ENCODE measurements around the gene KICS2. TPM values are rescaled to one million over a fixed set of nuclear protein-coding genes. Genes with fewer than 3 reads are reported as not detected.

The KICS2 gene
- 8.6 and 9.7 TPM in 2 replicates for total RNA-seq (2014; rRNA removed; shearing (Covaris generic))

DNA sequence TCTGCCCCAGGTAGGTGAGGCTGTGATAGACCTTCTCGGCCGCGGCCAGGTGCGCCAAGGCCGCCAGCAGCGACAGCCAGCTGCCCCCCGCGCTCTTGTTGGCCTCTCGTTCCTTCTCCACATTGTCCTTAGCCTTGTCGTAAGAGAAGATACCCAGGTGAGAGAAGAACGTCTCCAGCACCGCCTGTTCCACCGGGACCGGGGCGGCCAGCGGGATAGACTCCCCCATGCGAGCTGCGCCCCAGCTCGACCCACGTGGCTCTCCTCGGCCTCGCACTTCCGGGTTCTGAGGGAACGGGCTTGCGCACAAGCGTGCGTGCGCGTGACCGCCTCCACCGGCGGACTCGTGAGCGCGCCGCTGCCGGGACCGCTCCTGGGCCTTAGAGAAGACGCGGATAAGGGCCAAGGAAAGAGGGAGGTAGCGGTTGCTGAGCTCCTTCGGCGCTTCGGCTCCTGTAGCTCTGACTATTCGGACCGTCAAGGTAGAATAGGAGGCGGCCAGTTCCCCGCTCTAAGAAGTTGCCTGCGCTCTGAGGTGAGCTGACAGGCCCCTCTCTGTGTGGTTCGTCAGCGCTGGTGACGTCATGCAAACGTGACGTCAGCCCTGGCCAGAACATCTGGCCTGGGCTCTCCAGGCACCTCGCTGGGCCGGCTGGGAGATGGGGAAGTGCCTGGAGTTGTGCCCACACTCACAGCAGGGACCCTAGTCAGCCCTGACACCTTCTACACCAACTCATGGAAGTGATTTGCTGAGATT, at the start of gene KICS2:
Gene KICS2, minus strand, starts transcription at position 288 of the 757 bp plus-strand sequence. Its CDS starts 59 bp downstream, at position 229.
- Histone ChIP-seq H3K4me1 (peaks cover 27% of the 10 kb centered on the region), H3K9me3 (replicated peaks) (no peaks in the 10 kb centered on the region), H3K27ac (peak within 1 kb of the TSS; percentile 99), H3K4me3 (peak within 1 kb of the TSS; percentile 92), H3K36me3 (no peaks in the 10 kb centered on the region), H3K27me3 (no peaks in the 10 kb centered on the region)
- DNase-seq, result peak; percentile 91 to 92

DNA sequence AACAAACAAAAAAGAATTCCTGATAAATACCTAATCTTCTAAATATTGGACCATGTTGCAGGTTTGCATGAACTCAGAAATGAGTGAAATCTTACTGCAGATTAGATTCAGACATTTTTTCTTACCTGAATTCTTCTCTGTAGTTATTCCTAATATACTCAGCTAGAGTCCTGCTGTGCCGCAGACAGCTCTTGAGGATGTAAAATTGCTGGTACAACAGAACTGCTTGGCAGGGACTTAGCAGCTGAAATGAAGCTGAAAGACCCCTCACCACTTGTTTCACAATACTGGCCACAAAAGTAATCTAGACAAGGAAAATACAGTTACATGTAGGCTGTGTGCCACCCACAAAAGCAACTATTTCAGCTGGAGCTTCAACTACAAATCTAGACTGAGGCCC, 48.3 kb upstream of the KICS2 start:
- DNase-seq, result no peak
- Histone ChIP-seq H3K27ac (no peak overlapping the region), H3K4me1 (no peaks in the 10 kb centered on the region), H3K27me3 (no peaks in the 10 kb centered on the region), H3K4me3 (no peak overlapping the region), H3K36me3 (no peaks in the 10 kb centered on the region), H3K9me3 (replicated peaks) (no peaks in the 10 kb centered on the region)

GRCh38 chr12:64269161-64269560, 47.1 kb upstream of the KICS2 start:
- Histone ChIP-seq H3K4me1 (no peaks in the 10 kb centered on the region), H3K36me3 (no peaks in the 10 kb centered on the region), H3K27ac (no peak overlapping the region), H3K27me3 (no peaks in the 10 kb centered on the region), H3K4me3 (no peak overlapping the region), H3K9me3 (replicated peaks) (no peaks in the 10 kb centered on the region)
- DNase-seq, result no peak

DNA sequence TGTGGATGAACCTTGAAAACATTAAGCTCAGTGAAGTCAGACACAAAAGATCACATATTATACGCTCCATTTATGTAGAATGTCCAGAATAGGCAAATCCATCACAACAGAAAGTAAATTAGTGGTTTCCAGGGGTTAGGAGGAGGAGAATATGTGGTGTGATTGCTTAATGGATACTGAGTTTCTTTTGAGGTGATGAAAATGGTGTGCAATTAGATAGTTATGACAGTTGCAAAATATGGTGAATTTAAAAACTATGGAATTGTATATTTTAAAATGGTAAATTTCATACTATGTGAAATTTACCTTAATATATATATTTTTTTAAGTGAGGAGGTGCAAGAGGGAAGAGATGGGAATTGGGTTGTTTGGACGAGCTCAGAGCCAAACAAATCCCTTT, 46.3 kb upstream of the KICS2 start:
- Histone ChIP-seq H3K36me3 (no peaks in the 10 kb centered on the region), H3K4me3 (no peak overlapping the region), H3K9me3 (replicated peaks) (no peaks in the 10 kb centered on the region), H3K27ac (no peak overlapping the region), H3K27me3 (no peaks in the 10 kb centered on the region), H3K4me1 (no peaks in the 10 kb centered on the region)
- DNase-seq, result no peak

- DNase-seq, result no peak
- no peaks in the 10 kb centered on the region for H3K36me3 ChIP-seq
- H3K27ac ChIP-seq, result no peak overlapping the region
- no peaks in the 10 kb centered on the region for H3K27me3 ChIP-seq
- no peaks in the 10 kb centered on the region for H3K9me3 ChIP-seq (replicated peaks)
- no peaks in the 10 kb centered on the region for H3K4me1 ChIP-seq
- H3K4me3 ChIP-seq, result no peak overlapping the region
These were observed 43.7 kb upstream of the KICS2 start for GRCh38 chr12:64265839-64266238.

DNA sequence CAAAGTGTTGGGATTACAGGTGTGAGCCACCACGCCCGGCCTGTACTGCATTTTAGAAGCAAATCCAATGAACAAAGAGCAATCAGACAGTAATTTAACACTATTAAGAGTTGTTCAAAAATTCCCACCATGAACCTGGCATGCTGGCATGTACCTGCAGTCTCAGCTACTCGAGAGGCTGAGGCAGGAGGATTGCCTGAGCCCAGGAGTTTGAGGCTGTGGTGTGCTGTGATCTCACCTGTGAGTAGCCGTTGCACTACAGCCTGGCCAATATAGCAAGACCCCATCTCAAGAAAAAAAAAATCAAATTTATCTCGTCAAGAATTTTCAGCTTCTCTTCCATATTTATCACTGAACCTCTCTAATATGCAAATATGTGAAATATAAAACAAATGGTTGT, 39.7 kb upstream of the KICS2 start:
- no peak for DNase-seq
- Histone ChIP-seq H3K27ac (no peak overlapping the region), H3K36me3 (no peaks in the 10 kb centered on the region), H3K4me1 (no peaks in the 10 kb centered on the region; the same call in 1 of the 2 replicates), H3K9me3 (replicated peaks) (no peaks in the 10 kb centered on the region), H3K27me3 (no peaks in the 10 kb centered on the region), H3K4me3 (no peak overlapping the region)

GRCh38 chr12:64258576-64258975, 36.5 kb upstream of the KICS2 start:
- no peak overlapping the region for H3K4me3 ChIP-seq
- DNase-seq, result peak; percentile 49 to 64
- H3K9me3 ChIP-seq (replicated peaks), result no peaks in the 10 kb centered on the region
- H3K36me3 ChIP-seq, result no peaks in the 10 kb centered on the region
- no peak overlapping the region for H3K27ac ChIP-seq
- H3K4me1 ChIP-seq, result no peaks in the 10 kb centered on the region; the same call in 1 of the 2 replicates
- no peaks in the 10 kb centered on the region for H3K27me3 ChIP-seq

- DNase-seq, result peak in 1 of 2 experiments; percentile 83
- H3K27ac ChIP-seq, result no peak overlapping the region
These were observed 34.2 kb upstream of the KICS2 start for GRCh38 chr12:64256166-64256800.

GRCh38 chr12:64255249-64255648, 33.2 kb upstream of the KICS2 start:
- Histone ChIP-seq H3K27me3 (no peaks in the 10 kb centered on the region), H3K36me3 (no peaks in the 10 kb centered on the region), H3K27ac (no peak overlapping the region), H3K4me3 (no peak overlapping the region), H3K9me3 (replicated peaks) (no peaks in the 10 kb centered on the region), H3K4me1 (no peaks in the 10 kb centered on the region; the same call in 1 of the 2 replicates)
- no peak for DNase-seq

More at GRCh38 chr12:64256166-64256800, 34.2 kb upstream of the KICS2 start:
- Histone ChIP-seq H3K9me3 (replicated peaks) (no peaks in the 10 kb centered on the region), H3K27me3 (no peaks in the 10 kb centered on the region), H3K36me3 (no peaks in the 10 kb centered on the region), H3K4me1 (no peaks in the 10 kb centered on the region; the same call in 1 of the 2 replicates), H3K4me3 (no peak overlapping the region)

DNA sequence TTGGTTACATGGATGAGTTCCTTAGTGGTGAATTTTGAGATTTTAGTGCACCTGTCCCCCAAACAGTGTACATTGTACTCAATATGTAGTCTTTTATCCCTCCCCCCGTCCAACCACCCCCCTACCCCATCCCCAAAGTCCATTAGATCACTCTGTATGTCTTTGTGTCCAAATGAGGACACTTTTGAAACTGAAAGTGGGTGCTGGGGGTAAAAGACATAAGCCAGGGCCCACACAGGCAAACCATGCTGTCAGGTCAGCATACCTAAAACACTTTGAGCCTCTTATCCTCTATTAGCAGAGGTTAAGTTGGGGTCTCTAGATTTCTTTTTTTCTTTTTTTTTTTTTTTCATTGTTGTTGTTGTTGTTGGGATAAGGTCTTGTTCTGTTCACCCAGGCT, 31.3 kb upstream of the KICS2 start:
- no peak for DNase-seq
- Histone ChIP-seq H3K4me1 (no peaks in the 10 kb centered on the region; the same call in 1 of the 2 replicates), H3K4me3 (no peak overlapping the region), H3K9me3 (replicated peaks) (no peaks in the 10 kb centered on the region), H3K36me3 (no peaks in the 10 kb centered on the region), H3K27me3 (no peaks in the 10 kb centered on the region), H3K27ac (no peak overlapping the region)

DNA sequence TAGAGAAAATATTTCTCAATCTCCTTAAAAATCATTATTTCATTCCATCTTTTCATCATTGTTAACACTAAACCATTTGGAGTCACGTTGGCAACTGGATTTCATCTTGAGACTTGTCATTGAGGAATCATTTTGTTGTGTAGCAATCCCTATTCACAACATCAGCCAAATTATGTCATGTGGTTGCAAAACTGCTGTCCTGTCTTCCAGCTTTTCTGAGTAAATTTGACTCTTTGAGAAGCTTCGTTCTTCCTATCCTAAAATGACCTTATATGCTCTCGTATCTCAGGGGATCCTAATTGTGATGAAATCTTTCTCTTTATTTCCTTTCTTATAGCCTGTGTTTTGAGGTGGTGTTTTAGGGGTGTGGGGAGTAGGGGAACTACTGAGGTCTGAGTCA, 30.6 kb upstream of the KICS2 start:
- DNase-seq, result no peak
- Histone ChIP-seq H3K4me1 (no peaks in the 10 kb centered on the region), H3K27me3 (no peaks in the 10 kb centered on the region), H3K27ac (no peak overlapping the region), H3K4me3 (no peak overlapping the region), H3K9me3 (replicated peaks) (no peaks in the 10 kb centered on the region), H3K36me3 (no peaks in the 10 kb centered on the region)

DNA sequence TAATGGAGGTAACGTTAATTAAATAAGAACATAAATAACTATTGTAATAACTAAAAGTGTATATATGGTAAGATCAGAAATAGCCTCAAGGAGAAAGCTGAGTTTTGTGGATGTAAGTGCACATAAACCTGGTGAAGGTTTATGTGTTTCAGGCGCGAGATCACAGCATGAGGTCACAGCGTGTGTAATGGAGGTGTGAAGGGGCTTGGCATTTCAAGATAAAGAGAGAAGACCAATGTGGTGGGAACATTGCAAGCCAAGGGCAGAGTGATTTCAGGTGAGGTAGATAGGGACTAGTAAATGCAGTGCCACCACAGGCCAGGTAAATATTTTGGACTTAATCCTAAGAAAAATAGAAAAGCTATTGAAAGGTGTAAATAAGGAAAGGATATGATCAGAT, 21.7 kb upstream of the KICS2 start:
- Histone ChIP-seq H3K4me1 (no peaks in the 10 kb centered on the region), H3K36me3 (no peaks in the 10 kb centered on the region), H3K4me3 (no peak overlapping the region), H3K9me3 (replicated peaks) (no peaks in the 10 kb centered on the region), H3K27ac (no peak overlapping the region), H3K27me3 (no peaks in the 10 kb centered on the region)
- no peak for DNase-seq

DNA sequence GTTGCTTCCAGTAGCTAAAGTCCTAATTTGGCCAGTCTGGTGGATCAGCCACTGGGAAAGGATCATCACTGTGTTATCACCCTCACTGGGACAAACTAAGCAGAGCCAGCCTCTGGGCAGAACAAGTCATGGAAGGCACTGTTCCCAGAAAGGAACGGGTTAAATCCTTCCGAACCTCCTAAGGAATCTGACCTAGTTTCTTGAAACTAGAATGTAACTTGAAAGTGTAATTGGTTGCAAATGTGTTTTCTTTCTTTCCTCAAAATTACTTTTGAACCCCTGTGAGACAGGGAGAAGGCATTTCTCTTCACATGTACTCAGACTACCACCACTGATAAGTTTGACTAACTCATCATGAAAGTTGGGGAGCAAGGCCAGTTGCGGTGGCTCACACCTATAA, 18.7 kb upstream of the KICS2 start:
- DNase-seq, result no peak
- Histone ChIP-seq H3K9me3 (replicated peaks) (no peaks in the 10 kb centered on the region), H3K27me3 (no peaks in the 10 kb centered on the region), H3K4me1 (peaks cover 3% of the 10 kb centered on the region), H3K36me3 (no peaks in the 10 kb centered on the region), H3K27ac (no peak overlapping the region), H3K4me3 (no peak overlapping the region)

- no peak for DNase-seq
- no peaks in the 10 kb centered on the region for H3K9me3 ChIP-seq (replicated peaks)
These were observed 15.3 kb upstream of the KICS2 start for GRCh38 chr12:64237382-64237781.

GRCh38 chr12:64236549-64236948, 14.5 kb upstream of the KICS2 start:
- H3K27ac ChIP-seq, result no peak overlapping the region
- no peaks in the 10 kb centered on the region for H3K36me3 ChIP-seq
- DNase-seq, result no peak
- H3K4me3 ChIP-seq, result no peak overlapping the region
- H3K9me3 ChIP-seq (replicated peaks), result no peaks in the 10 kb centered on the region
- H3K27me3 ChIP-seq, result no peaks in the 10 kb centered on the region
- H3K4me1 ChIP-seq, result peaks cover 28% of the 10 kb centered on the region

More at GRCh38 chr12:64237382-64237781, 15.3 kb upstream of the KICS2 start:
- no peak overlapping the region for H3K4me3 ChIP-seq
- H3K27ac ChIP-seq, result no peak overlapping the region
- no peaks in the 10 kb centered on the region for H3K36me3 ChIP-seq
- peaks cover 26% of the 10 kb centered on the region for H3K4me1 ChIP-seq
- H3K27me3 ChIP-seq, result no peaks in the 10 kb centered on the region

All from SJCRH30 (cell line).